OCI-LY1 (cell line): ENCODE results near the gene ZMIZ1.

Source experiments
- EZH2 ChIP-seq: fragments of 200-600 bp; sonication (generic), shearing (Covaris generic); IDR thresholded peaks from 2 replicates; pipeline ENCODE4 v1.8.0; 2017; ENCODE audit warnings: borderline replicate concordance, mixed run types, mild to moderate bottlenecking, antibody characterized with exemption, low read length, moderate library complexity, mixed read lengths
- TF ChIP-seq, protein P1 (sequence below): fragments of 200-600 bp; sonication (generic), shearing (Covaris generic); IDR thresholded peaks from 2 replicates; pipeline ENCODE4 v1.5.1; 2017; ENCODE audit warnings: mild to moderate bottlenecking, antibody characterized with exemption, low read length, moderate library complexity, mixed read lengths

- TF ChIP-seq, protein P1, sequence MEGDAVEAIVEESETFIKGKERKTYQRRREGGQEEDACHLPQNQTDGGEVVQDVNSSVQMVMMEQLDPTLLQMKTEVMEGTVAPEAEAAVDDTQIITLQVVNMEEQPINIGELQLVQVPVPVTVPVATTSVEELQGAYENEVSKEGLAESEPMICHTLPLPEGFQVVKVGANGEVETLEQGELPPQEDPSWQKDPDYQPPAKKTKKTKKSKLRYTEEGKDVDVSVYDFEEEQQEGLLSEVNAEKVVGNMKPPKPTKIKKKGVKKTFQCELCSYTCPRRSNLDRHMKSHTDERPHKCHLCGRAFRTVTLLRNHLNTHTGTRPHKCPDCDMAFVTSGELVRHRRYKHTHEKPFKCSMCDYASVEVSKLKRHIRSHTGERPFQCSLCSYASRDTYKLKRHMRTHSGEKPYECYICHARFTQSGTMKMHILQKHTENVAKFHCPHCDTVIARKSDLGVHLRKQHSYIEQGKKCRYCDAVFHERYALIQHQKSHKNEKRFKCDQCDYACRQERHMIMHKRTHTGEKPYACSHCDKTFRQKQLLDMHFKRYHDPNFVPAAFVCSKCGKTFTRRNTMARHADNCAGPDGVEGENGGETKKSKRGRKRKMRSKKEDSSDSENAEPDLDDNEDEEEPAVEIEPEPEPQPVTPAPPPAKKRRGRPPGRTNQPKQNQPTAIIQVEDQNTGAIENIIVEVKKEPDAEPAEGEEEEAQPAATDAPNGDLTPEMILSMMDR, result no peak
- no peak for TF ChIP-seq EZH2
Observed at GRCh38 chr10:79241629-79241989, 172.8 kb downstream of the ZMIZ1 start.
